ENCODE measurements around the gene SP140.

DNA sequence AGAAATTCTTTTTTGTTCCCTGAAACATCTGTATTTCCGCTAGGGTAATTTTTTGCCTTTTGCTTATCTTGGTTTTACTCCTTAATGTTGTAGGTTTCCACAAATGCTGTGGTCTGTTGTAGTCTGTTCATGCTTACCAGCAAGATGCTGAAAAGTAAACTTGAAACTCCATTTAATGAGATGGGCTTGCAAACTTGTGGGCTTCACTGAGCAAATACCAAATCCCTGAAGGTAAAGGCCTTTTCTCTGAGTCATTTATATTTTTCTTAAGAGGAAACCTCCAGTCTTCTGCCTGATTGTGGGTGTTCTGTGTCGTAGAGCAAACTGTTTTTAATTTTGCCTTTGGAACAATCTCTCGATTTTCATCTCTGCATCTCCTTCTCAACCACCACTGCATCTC is 9.3 kb downstream of the SP140 start:
- TF ChIP-seq, protein P1, sequence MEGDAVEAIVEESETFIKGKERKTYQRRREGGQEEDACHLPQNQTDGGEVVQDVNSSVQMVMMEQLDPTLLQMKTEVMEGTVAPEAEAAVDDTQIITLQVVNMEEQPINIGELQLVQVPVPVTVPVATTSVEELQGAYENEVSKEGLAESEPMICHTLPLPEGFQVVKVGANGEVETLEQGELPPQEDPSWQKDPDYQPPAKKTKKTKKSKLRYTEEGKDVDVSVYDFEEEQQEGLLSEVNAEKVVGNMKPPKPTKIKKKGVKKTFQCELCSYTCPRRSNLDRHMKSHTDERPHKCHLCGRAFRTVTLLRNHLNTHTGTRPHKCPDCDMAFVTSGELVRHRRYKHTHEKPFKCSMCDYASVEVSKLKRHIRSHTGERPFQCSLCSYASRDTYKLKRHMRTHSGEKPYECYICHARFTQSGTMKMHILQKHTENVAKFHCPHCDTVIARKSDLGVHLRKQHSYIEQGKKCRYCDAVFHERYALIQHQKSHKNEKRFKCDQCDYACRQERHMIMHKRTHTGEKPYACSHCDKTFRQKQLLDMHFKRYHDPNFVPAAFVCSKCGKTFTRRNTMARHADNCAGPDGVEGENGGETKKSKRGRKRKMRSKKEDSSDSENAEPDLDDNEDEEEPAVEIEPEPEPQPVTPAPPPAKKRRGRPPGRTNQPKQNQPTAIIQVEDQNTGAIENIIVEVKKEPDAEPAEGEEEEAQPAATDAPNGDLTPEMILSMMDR (IDR thresholded peaks at IDR 0.05 in 2 of 3, conservative IDR thresholded peaks at IDR 0.05 in 1 of 3; ENCODE audit: control insufficient read depth in 2 of 3, extremely low read depth in 1 of 3, insufficient read depth in 1 of 3, low read depth in 3 of 3, low read length in 3 of 3), result no peak
- no peak for TF ChIP-seq HDGF (IDR thresholded peaks at IDR 0.05)
- TF ChIP-seq, protein P2, sequence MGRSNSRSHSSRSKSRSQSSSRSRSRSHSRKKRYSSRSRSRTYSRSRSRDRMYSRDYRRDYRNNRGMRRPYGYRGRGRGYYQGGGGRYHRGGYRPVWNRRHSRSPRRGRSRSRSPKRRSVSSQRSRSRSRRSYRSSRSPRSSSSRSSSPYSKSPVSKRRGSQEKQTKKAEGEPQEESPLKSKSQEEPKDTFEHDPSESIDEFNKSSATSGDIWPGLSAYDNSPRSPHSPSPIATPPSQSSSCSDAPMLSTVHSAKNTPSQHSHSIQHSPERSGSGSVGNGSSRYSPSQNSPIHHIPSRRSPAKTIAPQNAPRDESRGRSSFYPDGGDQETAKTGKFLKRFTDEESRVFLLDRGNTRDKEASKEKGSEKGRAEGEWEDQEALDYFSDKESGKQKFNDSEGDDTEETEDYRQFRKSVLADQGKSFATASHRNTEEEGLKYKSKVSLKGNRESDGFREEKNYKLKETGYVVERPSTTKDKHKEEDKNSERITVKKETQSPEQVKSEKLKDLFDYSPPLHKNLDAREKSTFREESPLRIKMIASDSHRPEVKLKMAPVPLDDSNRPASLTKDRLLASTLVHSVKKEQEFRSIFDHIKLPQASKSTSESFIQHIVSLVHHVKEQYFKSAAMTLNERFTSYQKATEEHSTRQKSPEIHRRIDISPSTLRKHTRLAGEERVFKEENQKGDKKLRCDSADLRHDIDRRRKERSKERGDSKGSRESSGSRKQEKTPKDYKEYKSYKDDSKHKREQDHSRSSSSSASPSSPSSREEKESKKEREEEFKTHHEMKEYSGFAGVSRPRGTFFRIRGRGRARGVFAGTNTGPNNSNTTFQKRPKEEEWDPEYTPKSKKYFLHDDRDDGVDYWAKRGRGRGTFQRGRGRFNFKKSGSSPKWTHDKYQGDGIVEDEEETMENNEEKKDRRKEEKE (IDR thresholded peaks at IDR 0.05), result no peak
- TF ChIP-seq, protein P3, sequence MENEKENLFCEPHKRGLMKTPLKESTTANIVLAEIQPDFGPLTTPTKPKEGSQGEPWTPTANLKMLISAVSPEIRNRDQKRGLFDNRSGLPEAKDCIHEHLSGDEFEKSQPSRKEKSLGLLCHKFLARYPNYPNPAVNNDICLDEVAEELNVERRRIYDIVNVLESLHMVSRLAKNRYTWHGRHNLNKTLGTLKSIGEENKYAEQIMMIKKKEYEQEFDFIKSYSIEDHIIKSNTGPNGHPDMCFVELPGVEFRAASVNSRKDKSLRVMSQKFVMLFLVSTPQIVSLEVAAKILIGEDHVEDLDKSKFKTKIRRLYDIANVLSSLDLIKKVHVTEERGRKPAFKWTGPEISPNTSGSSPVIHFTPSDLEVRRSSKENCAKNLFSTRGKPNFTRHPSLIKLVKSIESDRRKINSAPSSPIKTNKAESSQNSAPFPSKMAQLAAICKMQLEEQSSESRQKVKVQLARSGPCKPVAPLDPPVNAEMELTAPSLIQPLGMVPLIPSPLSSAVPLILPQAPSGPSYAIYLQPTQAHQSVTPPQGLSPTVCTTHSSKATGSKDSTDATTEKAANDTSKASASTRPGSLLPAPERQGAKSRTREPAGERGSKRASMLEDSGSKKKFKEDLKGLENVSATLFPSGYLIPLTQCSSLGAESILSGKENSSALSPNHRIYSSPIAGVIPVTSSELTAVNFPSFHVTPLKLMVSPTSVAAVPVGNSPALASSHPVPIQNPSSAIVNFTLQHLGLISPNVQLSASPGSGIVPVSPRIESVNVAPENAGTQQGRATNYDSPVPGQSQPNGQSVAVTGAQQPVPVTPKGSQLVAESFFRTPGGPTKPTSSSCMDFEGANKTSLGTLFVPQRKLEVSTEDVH (IDR thresholded peaks at IDR 0.05; ENCODE audit: low read depth, partially characterized antibody), result no peak
- TF ChIP-seq EZH2 (IDR thresholded peaks at IDR 0.05; ENCODE audit: borderline replicate concordance, control insufficient read depth, low read depth, low read length), result no peak

All from GM12878 (cell line).